SK-MEL-5 (cell line): ENCODE results near the gene HSFX3. TPM values are rescaled to one million over a fixed set of nuclear protein-coding genes. Genes with fewer than 3 reads are reported as not detected.
"Not testable (repeated sequence)": the region's sequence is repeated elsewhere in the genome, so short reads cannot be mapped to it uniquely, and the experiment has no call there.

ENCODE experiments used
- DNase-seq: peaks from one replicate; pipeline ENCODE4 v3.0.0-alpha.2; 2016; ENCODE audit warnings: low read depth, low spot score
- in situ Hi-C: cut with HindIII; loops from 2 replicates; pipeline ENCODE4 v1.10.0; 2016; ENCODE audit warnings: low sequenced_read_pairs, high pct_unique_total_duplicates, low pct_unique_long_range_greater_than_20kb
- total RNA-seq: library from RNA; depleted of rRNA; stranded (reverse); fragments of >200 nt; shearing (Covaris generic); gene quantifications from 2 replicates; pipeline ENCODE4 v1.2.3, GENCODE V29; 2014; rRNA removed

Gene HSFX3
- total RNA-seq, 1 experiment from 2014 or later: not detected

DNA sequence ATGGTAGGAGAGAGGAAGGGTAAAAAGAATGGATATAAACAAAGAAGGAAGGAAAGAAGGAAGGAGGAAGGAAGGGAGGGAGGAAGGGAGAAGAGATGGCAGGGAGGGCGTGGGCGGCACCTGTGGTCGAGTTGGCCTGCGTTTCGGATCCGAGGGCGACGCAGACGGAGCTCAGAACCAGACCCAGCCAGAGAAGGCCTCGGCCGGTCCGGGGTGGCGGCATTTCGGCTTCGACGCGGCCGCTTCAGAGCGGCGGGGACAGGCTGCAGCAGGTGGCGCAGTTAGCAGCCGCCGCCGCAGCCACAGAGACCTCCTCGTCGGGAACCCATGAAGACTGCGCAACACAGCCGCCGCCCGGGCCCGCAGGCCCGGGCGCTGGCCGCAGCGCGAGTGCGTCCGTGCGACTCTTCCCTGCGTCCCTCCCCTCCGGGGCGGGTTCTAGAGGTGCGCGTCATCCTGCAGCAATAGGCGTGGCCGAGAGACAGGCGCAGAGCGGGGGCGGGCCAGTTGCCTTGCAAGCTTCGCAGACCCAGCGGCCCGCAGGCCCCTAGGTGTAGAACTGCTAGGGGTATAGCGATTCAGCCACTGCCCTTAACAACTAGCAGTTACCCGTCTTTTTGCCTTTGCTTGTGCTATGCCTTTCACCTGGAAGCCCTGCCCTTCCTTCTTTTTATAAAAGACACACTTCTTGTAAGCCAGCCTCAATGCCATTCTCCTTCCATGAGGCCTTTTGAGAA is 44.6 kb downstream of the HSFX3 start, which contains the start of gene IDS:
Gene IDS, minus strand, starts transcription at position 392 of the 737 bp plus-strand sequence. Its CDS starts 169 bp downstream, at position 223.
- in situ Hi-C loops: no loop called here
- DNase-seq: peak; percentile 85

DNA sequence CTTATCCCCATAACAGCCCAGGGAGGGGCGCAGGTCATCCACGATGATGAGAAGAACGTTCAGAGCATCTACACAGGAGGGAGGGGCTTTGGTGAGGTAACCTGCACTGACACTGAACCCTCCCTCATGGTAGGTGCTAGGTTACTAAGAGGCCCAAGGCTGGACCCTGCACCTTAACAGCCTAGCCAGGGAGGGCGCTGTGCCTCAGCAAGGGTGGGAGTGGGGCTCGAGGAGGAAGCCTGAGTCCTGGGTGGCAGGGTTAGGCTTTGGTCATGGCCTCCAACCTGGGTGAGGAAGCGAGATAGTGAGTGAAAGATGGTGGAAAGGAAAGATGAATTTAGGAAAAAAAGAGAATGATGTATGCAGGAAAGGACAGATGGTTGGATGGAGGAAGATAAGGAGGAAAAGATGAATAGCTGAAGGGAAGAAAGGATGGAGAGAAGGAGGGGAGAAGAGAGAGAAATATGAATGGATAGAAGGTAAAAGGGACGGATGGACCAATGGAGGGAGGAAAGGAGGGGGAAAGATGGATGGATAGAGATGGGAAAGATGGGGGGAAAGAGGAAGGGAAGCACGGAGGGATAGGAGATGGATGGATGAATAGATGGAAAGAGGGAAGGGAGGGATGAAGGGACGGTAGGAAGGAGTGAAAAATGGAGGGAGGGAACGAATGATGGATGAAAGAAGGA is 45.4 kb downstream of the HSFX3 start:
- in situ Hi-C loops: no loop called here
- DNase-seq: peak; percentile 42

DNA sequence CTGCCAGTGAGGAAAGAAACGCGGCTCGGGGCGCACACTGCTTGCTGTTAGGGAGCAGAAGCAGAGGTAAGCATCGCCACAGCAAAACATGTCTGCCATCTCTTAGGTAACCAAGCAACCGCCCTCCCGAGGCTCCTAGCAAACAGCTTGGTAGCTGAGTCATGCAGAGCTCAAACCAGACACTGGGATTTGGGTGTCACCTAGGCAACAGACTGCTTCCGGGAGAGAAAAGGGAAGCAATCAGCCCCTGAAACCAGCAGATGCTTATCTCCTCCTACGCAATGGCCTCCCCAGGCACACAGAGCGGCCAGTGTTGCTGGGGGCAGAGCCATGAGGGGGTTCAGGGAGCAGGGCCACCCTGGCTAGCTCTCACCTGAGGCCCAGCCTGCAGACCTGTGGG is 46.3 kb downstream of the HSFX3 start:
- DNase-seq, in situ Hi-C loops: not testable (repeated sequence)

DNA sequence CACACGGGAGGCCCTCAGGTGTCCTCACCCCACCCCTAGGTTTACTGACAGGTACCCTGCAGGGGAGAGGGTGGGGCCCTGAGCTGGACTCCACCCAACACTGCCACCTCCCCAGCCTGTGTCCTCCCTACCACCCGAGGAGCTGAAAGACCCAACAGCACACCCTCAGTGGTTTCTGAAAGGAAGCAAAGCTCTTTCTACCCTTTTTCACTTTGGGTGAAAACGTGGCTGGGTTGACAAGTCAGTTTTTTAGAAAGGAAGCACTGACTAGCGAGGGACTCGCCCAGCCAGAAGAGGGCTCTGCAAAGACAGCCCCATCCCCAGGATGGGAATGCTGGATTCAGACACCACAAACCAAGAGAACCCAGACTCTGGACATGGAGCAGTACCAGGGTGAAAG is 46.8 kb downstream of the HSFX3 start:
- DNase-seq, in situ Hi-C loops: not testable (repeated sequence)

GRCh38 chrX:149499766-149500165 is 50.0 kb downstream of the HSFX3 start:
- in situ Hi-C loops: no loop called here
- no peak for DNase-seq

- in situ Hi-C loops: no loop called here
- no peak for DNase-seq
These were observed 51.0 kb downstream of the HSFX3 start for GRCh38 chrX:149498767-149499166.

Other genes with a start within 250 kb of the HSFX3 start
- 31.6 and 36.8 TPM in 2 replicates for gene IDS, start 44.6 kb downstream of the HSFX3 start, total RNA-seq
- gene EOLA1, start 8.9 kb downstream of the HSFX3 start, total RNA-seq: 19.4 and 20.9 TPM in 2 replicates
- 0.27 TPM in 1 of 2 replicates, not detected in the other for gene MAGEA9B, start 37.5 kb upstream of the HSFX3 start, total RNA-seq
- not detected in 2 replicates for gene HSFX2, start 45.4 kb upstream of the HSFX3 start, total RNA-seq
- 16.9 and 18.0 TPM in 2 replicates for gene TMEM185A, start 81.9 kb upstream of the HSFX3 start, total RNA-seq
- gene MAGEA11, start 162.1 kb upstream of the HSFX3 start, total RNA-seq: 0.24 and 0.43 TPM in 2 replicates
- gene HSFX1, start 224.1 kb upstream of the HSFX3 start, total RNA-seq: 0.74 and 0.85 TPM in 2 replicates
- not detected in 2 replicates for gene MAGEA9, start 232.0 kb upstream of the HSFX3 start, total RNA-seq